Measurements from ENCODE around the gene PRLR.

DNA sequence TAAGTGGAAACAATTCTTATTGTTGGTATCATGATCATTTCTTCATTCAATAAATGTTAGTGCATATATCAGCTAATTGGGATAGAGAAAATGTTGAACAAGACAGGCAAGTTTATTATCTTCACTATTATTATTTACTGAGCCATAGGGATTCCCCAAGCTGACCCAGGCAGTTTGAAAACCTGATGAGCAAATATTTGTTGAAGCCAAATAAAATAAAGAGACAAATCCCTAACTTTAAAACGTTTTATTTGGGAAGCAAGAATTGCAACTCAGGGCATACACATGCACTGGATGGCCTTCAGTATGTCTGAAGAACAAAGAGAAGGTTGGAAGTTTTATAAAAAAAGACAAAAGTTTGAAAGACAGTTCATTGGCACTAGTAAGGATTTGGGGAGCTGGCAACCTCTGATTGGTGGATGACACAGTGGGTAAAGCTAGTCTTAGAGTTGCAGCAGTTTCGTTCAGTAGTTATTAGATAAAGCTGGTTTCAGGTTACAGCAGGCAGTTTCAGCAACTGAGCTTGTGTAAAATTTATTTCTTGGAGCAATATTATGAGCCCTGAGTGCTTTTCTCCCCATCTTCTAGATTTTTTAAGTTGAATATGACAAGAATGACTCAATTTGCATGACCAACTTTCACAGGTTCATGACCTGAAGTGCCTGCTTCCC, 44.7 kb upstream of the PRLR start:
- TF ChIP-seq CTCF (conservative IDR thresholded peaks at IDR 0.05) (no peak), ZFX (IDR thresholded peaks at IDR 0.05) (no peak)

All from C4-2B (cell line).